AG09319 (cell line): Measurements from ENCODE around the gene HELB.

Source experiments
- DNase-seq: peaks from one replicate; pipeline ENCODE4 v3.0.0-alpha.2; 2010; ENCODE audit warnings: low read depth; ENCODE audit errors: extremely low read depth
- TF ChIP-seq, protein P1 (sequence below): IDR thresholded peaks from 2 replicates; pipeline ENCODE4 v1.5.1; 2011; ENCODE audit warnings: low read depth, mild to moderate bottlenecking, inconsistent platforms, low read length, moderate library complexity

HELB gene

DNA sequence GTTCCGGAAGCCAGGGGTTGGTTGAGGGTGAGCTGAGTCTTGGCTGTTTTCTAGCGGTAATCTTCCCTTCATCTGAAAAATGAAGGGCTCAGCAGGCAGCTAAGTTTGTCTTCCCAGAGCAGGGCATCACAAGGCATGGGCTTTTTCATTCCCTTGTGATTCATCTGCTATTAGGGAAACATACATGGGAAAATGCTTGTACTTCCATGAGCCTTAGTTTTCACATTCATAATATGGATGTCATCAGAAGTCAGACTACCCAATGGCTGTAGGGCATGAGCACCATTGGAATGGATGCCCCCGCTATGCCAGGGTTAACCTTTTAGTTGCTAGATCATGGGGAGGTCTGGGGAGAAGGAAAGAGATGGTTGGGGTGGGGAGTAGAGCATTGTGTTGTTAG is 18.7 kb downstream of the HELB start:
- DNase-seq = no peak
- TF ChIP-seq, protein P1, sequence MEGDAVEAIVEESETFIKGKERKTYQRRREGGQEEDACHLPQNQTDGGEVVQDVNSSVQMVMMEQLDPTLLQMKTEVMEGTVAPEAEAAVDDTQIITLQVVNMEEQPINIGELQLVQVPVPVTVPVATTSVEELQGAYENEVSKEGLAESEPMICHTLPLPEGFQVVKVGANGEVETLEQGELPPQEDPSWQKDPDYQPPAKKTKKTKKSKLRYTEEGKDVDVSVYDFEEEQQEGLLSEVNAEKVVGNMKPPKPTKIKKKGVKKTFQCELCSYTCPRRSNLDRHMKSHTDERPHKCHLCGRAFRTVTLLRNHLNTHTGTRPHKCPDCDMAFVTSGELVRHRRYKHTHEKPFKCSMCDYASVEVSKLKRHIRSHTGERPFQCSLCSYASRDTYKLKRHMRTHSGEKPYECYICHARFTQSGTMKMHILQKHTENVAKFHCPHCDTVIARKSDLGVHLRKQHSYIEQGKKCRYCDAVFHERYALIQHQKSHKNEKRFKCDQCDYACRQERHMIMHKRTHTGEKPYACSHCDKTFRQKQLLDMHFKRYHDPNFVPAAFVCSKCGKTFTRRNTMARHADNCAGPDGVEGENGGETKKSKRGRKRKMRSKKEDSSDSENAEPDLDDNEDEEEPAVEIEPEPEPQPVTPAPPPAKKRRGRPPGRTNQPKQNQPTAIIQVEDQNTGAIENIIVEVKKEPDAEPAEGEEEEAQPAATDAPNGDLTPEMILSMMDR = no peak

DNA sequence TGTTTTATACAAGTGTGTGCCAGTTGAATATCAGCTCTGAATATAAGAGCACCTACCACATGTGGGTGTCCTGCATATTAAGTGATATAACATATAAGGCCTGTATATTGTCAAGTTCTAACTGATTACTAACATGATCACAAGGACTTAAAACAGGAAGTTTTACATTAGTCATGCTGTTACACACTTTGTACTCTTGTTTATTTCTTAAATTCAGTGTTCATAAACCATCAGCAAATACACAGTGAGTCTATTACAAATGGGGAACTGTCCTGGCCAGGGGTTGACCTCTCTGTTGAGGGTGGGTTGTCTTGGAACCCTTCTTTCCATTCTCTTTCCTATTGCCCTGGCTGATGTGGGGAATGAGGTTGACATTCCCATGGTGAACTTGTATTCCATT is 19.1 kb downstream of the HELB start:
- no peak for DNase-seq
- TF ChIP-seq, protein P1 = no peak

DNA sequence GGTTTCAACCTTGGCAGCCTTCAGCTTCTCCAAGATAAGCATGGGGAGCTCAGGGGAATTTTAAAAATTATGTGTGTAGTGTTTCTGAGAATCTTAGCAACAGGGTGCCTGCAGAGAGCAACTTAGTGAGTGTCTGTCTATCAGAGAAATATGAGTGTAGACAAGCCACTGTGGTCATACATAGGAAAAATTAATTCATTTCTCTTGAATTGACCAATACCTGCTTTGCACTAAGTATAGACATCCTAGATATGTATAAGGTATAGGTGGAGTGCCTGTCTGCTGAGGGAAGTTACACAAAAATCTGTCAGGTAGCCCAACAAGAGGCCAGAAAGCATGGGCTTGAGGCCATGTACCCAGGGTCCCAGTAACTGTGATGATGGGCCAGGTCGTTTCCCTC is 20.7 kb downstream of the HELB start:
- TF ChIP-seq, protein P1 = no peak

DNA sequence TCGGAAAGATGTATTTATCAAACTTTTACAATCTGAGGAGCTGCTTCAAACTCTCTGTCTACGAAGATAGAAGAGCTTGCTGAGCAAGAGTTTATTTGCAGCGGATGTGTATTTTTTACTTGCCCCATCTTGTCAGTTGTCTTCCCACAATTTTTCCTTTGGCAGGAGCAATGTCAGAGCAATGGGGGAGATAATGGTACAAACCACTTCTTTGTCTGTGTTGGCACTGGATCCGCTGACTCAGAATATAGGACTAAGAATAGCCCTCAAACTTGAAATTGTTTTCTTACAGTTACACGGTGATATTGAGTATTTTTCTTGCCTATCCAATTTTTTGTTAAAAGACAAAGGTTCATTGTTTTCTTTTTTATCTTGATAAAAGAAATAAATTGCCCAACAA is 27.6 kb downstream of the HELB start:
- TF ChIP-seq, protein P1 = no peak
- DNase-seq = no peak

More for the DNA sequence above, 20.7 kb downstream of the HELB start:
- no peak for DNase-seq

DNA sequence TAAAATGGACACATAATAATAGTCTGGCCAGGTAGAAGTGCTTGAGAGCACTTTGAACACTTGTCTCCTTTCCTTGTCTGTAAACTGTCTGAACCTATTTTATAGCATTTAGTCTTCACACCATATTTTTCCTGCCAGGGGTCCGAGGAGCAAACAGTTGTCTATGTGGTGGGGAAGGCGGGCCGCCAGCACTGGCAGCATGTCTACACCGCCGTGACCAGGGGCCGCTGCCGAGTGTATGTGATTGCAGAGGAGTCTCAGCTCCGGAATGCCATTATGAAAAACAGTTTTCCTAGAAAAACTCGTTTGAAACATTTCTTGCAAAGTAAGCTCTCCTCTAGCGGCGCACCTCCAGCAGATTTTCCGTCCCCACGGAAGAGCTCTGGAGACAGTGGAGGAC is 28.7 kb downstream of the HELB start:
- TF ChIP-seq, protein P1 = no peak
- no peak for DNase-seq

DNA sequence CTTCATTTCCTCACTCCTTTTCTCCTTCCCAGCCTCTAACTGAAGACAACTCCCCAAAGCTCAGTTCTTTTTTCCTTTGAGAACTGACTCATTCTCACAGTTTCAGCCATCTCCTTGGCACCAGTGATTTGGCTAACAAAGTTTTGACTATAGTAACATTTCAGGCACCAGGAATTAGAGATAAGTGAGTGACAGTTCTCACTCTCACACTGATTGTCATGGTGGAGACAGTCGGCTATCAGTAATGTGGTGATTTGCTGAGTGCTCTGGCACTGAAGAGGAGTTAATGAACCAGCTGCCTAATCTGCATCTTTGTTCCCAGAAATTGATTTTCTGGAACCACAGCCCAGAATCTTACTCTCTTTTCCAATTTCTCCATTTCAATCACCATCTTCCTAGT is 29.5 kb downstream of the HELB start:
- no peak for DNase-seq
- TF ChIP-seq, protein P1 = no peak

DNA sequence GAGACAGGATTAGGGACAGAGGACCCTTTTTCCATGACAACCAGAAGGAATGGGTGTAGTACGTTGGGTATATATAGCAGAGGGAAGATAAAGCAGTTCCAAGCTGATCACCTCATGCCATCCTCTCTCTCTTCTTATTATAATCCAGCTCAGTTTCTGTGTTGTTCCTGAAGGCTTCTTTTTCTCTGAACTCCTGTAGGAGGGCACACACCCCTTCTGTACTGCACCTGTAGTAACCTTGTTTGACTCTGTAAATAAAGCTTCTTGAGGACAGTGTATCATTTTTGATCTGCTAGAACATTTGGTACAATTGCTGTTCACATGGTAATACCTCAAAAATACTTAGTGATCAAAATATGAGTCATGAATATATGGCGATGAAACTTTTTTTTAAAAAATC is 33.5 kb downstream of the HELB start:
- TF ChIP-seq, protein P1 = no peak
- DNase-seq = no peak
